Activated CD8-positive, alpha-beta T cell treated with anti-CD3 and anti-CD28 coated beads for 36 hours (primary cell): ENCODE measurements around the gene ZNF18. TPM values are rescaled to one million over a fixed set of nuclear protein-coding genes. Genes with fewer than 3 reads are reported as not detected.

ENCODE experiments used
- ATAC-seq: fragments of 200-7000 bp; cut with Tn5 transposase; one replicate; pipeline ENCODE4 v1.10.0; 2021; ENCODE audit warnings: mild to moderate bottlenecking, moderate library complexity
- CTCF ChIA-PET: fragments of 350-600 bp; sonication (Branson Sonifier 250); formaldehyde crosslinking; loops from one replicate; lab custom pipeline; 2021; ENCODE audit warnings: antibody characterized with exemption; lab: Charles Lee
- POLR2A ChIA-PET: fragments of 350-600 bp; sonication (Branson Sonifier 250); formaldehyde crosslinking; loops from one replicate; lab custom pipeline; 2021; ENCODE audit warnings: antibody characterized with exemption; lab: Charles Lee
- DNase-seq: peaks from one replicate; pipeline ENCODE4 v3.0.0-alpha.2; 2020
- H3K27ac Mint-ChIP-seq: one replicate; pipeline ENCODE4 v1.8.0; 2021; ENCODE audit warnings: mild to moderate bottlenecking, mixed read lengths
- H3K27me3 Mint-ChIP-seq: one replicate; pipeline ENCODE4 v1.8.0; 2021; ENCODE audit warnings: mixed read lengths
- H3K36me3 Mint-ChIP-seq: one replicate; pipeline ENCODE4 v1.8.0; 2021; ENCODE audit warnings: low read depth, mixed read lengths
- H3K4me1 Mint-ChIP-seq: one replicate; pipeline ENCODE4 v1.8.0; 2021; ENCODE audit warnings: low read depth, mixed read lengths
- H3K4me3 Mint-ChIP-seq: one replicate; pipeline ENCODE4 v1.8.0; 2021; ENCODE audit warnings: mild to moderate bottlenecking, moderate library complexity, mixed read lengths
- H3K9me3 Mint-ChIP-seq: one replicate; pipeline ENCODE4 v1.8.0; 2021; ENCODE audit warnings: mixed read lengths
- CTCF ChIP-seq: fragments of 200-600 bp; IDR thresholded peaks from one replicate; pipeline ENCODE4 v1.8.0; 2022; ENCODE audit warnings: antibody characterized with exemption, mild to moderate bottlenecking
- intact Hi-C: fragments of 100-400 bp; cut with micrococcal nuclease; formaldehyde crosslinking; loops from one replicate; pipeline ENCODE4 v1.10.0; 2022
- total RNA-seq, 2 experiments: library from RNA; stranded (reverse); gene quantifications; one replicate each; pipeline ENCODE4 v1.2.3, GENCODE V29; 2021

The ZNF18 gene
- total RNA-seq, 2 experiments from 2014 or later: 8.9 to 10.2 TPM

GRCh38 chr17:12027658-12028057, 30.4 kb upstream of the ZNF18 start:
- no peak for ATAC-seq
- Mint-ChIP-seq H3K9me3 (no peaks in the 10 kb centered on the region), H3K4me3 (no peak overlapping the region), H3K27me3 (no peaks in the 10 kb centered on the region), H3K27ac (no peak overlapping the region), H3K36me3 (peaks cover 18% of the 10 kb centered on the region), H3K4me1 (peaks cover 77% of the 10 kb centered on the region)
- ChIA-PET POLR2A (no interaction called here), CTCF (interaction anchor here (1.6 to 2.1 kb wide), 3 partner anchors 12 to 30 kb away, joined by 4 read pairs; partner anchors contain the start of gene ZNF18)
- no peak for DNase-seq
- intact Hi-C loops: no loop called here
- TF ChIP-seq CTCF: no peak

- DNase-seq: no peak
- ChIA-PET POLR2A (interaction anchor here (1.1 kb wide), 1 partner anchor 33 kb away, joined by 4 read pairs; no protein-coding TSS in a partner anchor), CTCF (interaction anchor here (1.3 to 3.5 kb wide), 3 partner anchors 12 to 27 kb away, joined by 3 to 12 read pairs (median 4); partner anchors contain the start of gene ZNF18)
- Mint-ChIP-seq H3K4me3 (no peak overlapping the region), H3K9me3 (no peaks in the 10 kb centered on the region), H3K4me1 (peaks cover 71% of the 10 kb centered on the region), H3K27me3 (no peaks in the 10 kb centered on the region), H3K36me3 (peaks cover 15% of the 10 kb centered on the region), H3K27ac (no peak overlapping the region)
- intact Hi-C loops: no loop called here
- no peak for TF ChIP-seq CTCF
- no peak for ATAC-seq
Measured at GRCh38 chr17:12024327-12024726, 27.1 kb upstream of the ZNF18 start.

- ChIA-PET POLR2A (interaction anchor here (1.0 to 2.3 kb wide), 4 partner anchors 8 to 25 kb away, joined by 3 to 11 read pairs (median 4); partner anchors contain the start of gene ZNF18), CTCF (interaction anchor here (0.7 to 3.5 kb wide), 3 partner anchors 12 to 19 kb away, joined by 3 to 12 read pairs (median 3); no protein-coding TSS in a partner anchor)
- H3K36me3 Mint-ChIP-seq: peaks cover 10% of the 10 kb centered on the region
- ATAC-seq (no peak), DNase-seq (no peak)
- H3K4me3 Mint-ChIP-seq: peak overlapping the region; percentile 80
- H3K4me1 Mint-ChIP-seq: peaks cover 56% of the 10 kb centered on the region
- intact Hi-C loops: no loop called here
- no peaks in the 10 kb centered on the region for H3K9me3 Mint-ChIP-seq
- H3K27ac Mint-ChIP-seq: no peak overlapping the region
- TF ChIP-seq CTCF: no peak
- H3K27me3 Mint-ChIP-seq: no peaks in the 10 kb centered on the region
Measured at GRCh38 chr17:12022310-12022709, 25.0 kb upstream of the ZNF18 start.

GRCh38 chr17:12021623-12022140, 24.4 kb upstream of the ZNF18 start:
- Mint-ChIP-seq H3K27ac (peak overlapping the region; percentile 77), H3K4me1 (peaks cover 50% of the 10 kb centered on the region), H3K4me3 (peak overlapping the region; percentile 80), H3K36me3 (peaks cover 6% of the 10 kb centered on the region), H3K27me3 (no peaks in the 10 kb centered on the region), H3K9me3 (no peaks in the 10 kb centered on the region)
- ChIA-PET CTCF (interaction anchor here (1.0 kb wide), 1 partner anchor 12 kb away, joined by 3 read pairs; no protein-coding TSS in a partner anchor), POLR2A (interaction anchor here (1.0 to 2.3 kb wide), 4 partner anchors 9 to 25 kb away, joined by 3 to 11 read pairs (median 4); partner anchors contain the start of gene ZNF18)
- intact Hi-C loops: no loop called here
- ATAC-seq (no peak), DNase-seq (no peak)
- no peak for TF ChIP-seq CTCF
